Neutrophil (primary cell): ENCODE measurements around the gene ARHGEF4.

Experiments
- H3K27ac ChIP-seq: fragments of 200-600 bp; sonication (generic); 2 replicates; pipeline ENCODE4 v1.5.1; 2016; ENCODE audit warnings: mild to moderate bottlenecking, moderate library complexity
- H3K27me3 ChIP-seq: fragments of 200-600 bp; sonication (generic); 2 replicates; pipeline ENCODE4 v1.6.0; 2016; ENCODE audit warnings: mild to moderate bottlenecking
- H3K36me3 ChIP-seq: fragments of 200-600 bp; sonication (generic); 2 replicates; pipeline ENCODE4 v1.5.1; 2017
- H3K4me1 ChIP-seq, 2 experiments: fragments of 200-600 bp in 1 of 2; sonication (generic) in 1 of 2; 1 replicate in 1 of 2; 2 replicates in 1 of 2; pipeline versions ENCODE4 v1.5.1 to v1.6.1; 2013 to 2016; ENCODE audit warnings: low read depth in 1 of 2, low read length in 1 of 2, mild to moderate bottlenecking in 1 of 2, moderate library complexity in 1 of 2; ENCODE audit not compliant: control insufficient read depth in 1 of 2, insufficient read depth in 1 of 2
- H3K4me3 ChIP-seq, 2 experiments: fragments of 200-600 bp in 1 of 2; sonication (generic) in 1 of 2; 1 replicate in 1 of 2; 2 replicates in 1 of 2; pipeline ENCODE4 v1.5.1; 2013 to 2016; ENCODE audit warnings: low read depth in 1 of 2, low read length in 1 of 2, mild to moderate bottlenecking in 1 of 2, moderate library complexity in 1 of 2
- H3K9me3 ChIP-seq: fragments of 200-600 bp; sonication (generic); 2 replicates; pipeline ENCODE4 v1.5.1; 2016
- CTCF ChIP-seq: fragments of 200-600 bp; sonication (generic); IDR thresholded peaks from 2 replicates; pipeline ENCODE4 v1.5.1; 2016; ENCODE audit warnings: antibody characterized with exemption

ARHGEF4 gene

GRCh38 chr2:130884503-130884902 is 47.8 kb downstream of the ARHGEF4 start:
- H3K27me3 ChIP-seq = peaks cover 25% of the 10 kb centered on the region
- H3K9me3 ChIP-seq = no peaks in the 10 kb centered on the region
- H3K4me3 ChIP-seq = no peak overlapping the region
- no peaks in the 10 kb centered on the region for H3K4me1 ChIP-seq
- H3K36me3 ChIP-seq = no peaks in the 10 kb centered on the region
- no peak for TF ChIP-seq CTCF
- no peak overlapping the region for H3K27ac ChIP-seq

- no peak overlapping the region for H3K4me3 ChIP-seq
- TF ChIP-seq CTCF = no peak
- H3K4me1 ChIP-seq = no peaks in the 10 kb centered on the region
- H3K9me3 ChIP-seq = no peaks in the 10 kb centered on the region
- peaks cover 46% of the 10 kb centered on the region for H3K27me3 ChIP-seq
- H3K36me3 ChIP-seq = no peaks in the 10 kb centered on the region
- H3K27ac ChIP-seq = no peak overlapping the region
These were observed 50.9 kb downstream of the ARHGEF4 start for GRCh38 chr2:130887643-130888042.

GRCh38 chr2:130890941-130891669 is 54.4 kb downstream of the ARHGEF4 start:
- no peaks in the 10 kb centered on the region for H3K9me3 ChIP-seq
- TF ChIP-seq CTCF = no peak
- H3K4me1 ChIP-seq = peaks cover 0 to 15% of the 10 kb centered on the region in 2 experiments
- no peaks in the 10 kb centered on the region for H3K36me3 ChIP-seq
- no peak overlapping the region for H3K27ac ChIP-seq
- H3K4me3 ChIP-seq = no peak overlapping the region
- H3K27me3 ChIP-seq = peaks cover 46% of the 10 kb centered on the region

- H3K4me3 ChIP-seq = no peak overlapping the region
- H3K27me3 ChIP-seq = peaks cover 46% of the 10 kb centered on the region
- H3K9me3 ChIP-seq = no peaks in the 10 kb centered on the region
- H3K4me1 ChIP-seq = peaks cover 0 to 15% of the 10 kb centered on the region in 2 experiments
- no peak overlapping the region for H3K27ac ChIP-seq
- H3K36me3 ChIP-seq = no peaks in the 10 kb centered on the region
- TF ChIP-seq CTCF = no peak
These were observed 55.3 kb downstream of the ARHGEF4 start for GRCh38 chr2:130891966-130892365.

GRCh38 chr2:130892793-130893785 is 56.4 kb downstream of the ARHGEF4 start:
- Histone ChIP-seq H3K36me3 (no peaks in the 10 kb centered on the region), H3K9me3 (no peaks in the 10 kb centered on the region), H3K4me3 (no peak overlapping the region), H3K4me1 (peaks cover 0 to 15% of the 10 kb centered on the region in 2 experiments), H3K27ac (no peak overlapping the region), H3K27me3 (peaks cover 36% of the 10 kb centered on the region)
- no peak for TF ChIP-seq CTCF
